Subcutaneous adipose tissue (tissue), 4 donors: ENCODE data around the gene PRKCB. TPM values are rescaled to one million over a fixed set of nuclear protein-coding genes. Genes with fewer than 3 reads are reported as not detected.

Experiments
- CTCF ChIP-seq: fragments of 450-650 bp; IDR thresholded peaks from one replicate; pipeline ENCODE4 v1.5.1; 2016; ENCODE audit warnings: low read depth, mild to moderate bottlenecking, control low read depth, antibody characterized with exemption, moderate library complexity
- total RNA-seq, 4 donors: library from RNA; depleted of rRNA; stranded (reverse); fragments of >200 nt; gene quantifications; one replicate each; pipeline ENCODE4 v1.1.0, GENCODE V29; 2016

Gene PRKCB
- total RNA-seq, 4 donors from 2014 or later = 3.4 to 16.5 (median 5.7) TPM

GRCh38 chr16:23836078-23836403, 258 bp downstream of the PRKCB start:
- no peak for TF ChIP-seq CTCF

- no peak for TF ChIP-seq CTCF
These were observed 875 bp downstream of the PRKCB start for GRCh38 chr16:23836404-23837311.

DNA sequence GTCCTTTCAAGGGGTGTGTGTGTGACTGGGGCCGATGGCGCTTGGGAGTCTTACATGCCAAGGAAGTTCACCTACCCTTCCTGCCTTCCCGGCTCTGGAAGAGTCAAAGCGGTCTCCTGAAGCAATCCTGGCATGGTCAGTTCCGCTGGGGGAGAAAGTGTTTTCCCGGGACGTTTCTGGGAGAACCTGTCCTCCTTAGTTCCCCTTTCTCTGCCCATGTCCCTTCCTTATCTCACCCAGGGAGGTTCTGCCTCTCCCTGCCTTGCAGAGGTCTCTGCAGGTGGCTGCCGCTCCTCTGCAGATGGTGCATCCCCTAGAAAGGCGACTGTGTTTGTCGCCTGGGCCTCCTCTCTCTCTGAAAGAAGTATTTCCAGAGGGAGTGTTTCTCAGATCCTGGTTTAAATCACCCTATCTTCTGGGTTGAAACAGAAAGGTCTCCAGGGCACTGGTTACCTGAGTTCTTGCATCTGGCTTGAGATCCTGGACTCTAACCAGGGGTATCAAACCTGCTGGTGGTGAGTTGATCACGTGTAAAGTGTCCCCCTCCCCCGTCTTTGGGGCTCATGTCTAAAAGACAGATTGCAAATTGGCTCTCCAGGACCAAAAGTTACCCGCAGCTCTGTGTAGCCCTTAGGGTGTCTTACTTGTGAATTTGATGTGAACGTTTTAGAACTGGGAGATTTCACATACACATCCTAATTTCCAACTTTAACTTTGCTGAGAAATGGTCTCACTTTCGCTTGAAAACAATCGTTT, 1.9 kb downstream of the PRKCB start:
- no peak for TF ChIP-seq CTCF

DNA sequence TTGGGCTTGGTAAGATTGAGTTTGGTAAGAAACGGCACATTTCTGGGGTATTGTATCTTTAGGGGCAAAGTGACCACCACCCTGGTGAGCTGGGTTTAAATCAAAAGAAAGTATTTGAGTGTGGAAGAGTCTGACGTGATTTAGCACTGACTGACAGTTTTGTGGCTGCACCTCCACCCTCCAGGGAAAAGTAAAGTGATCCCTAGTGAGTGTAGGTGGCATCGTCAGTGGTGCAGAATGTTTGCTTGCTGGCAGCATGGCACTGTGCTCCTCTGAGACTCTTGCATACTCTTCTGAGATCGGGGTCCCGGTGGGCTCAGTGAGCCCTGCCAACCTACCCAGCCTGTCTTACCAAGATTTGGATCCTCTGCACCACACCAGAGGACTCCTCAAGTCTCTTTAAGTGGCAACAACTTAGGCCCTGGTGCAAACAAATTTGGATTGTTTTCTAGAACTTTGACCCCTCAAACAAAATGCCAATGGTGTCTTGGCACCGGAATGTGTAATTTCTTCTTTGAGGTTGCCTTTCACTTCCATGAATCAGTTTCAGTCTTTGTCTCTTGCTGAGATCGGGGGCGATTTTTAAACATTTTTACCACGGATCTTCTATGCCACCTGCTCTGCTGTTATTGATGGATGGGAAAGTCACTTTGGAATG, 2.8 kb downstream of the PRKCB start:
- TF ChIP-seq CTCF = no peak

- no peak for TF ChIP-seq CTCF
These were observed 4.5 kb downstream of the PRKCB start for GRCh38 chr16:23840310-23840709.

GRCh38 chr16:23842137-23842600, 6.4 kb downstream of the PRKCB start:
- no peak for TF ChIP-seq CTCF

- TF ChIP-seq CTCF = no peak
These were observed 7.4 kb downstream of the PRKCB start for GRCh38 chr16:23843143-23843542.
